Activated T-helper 17 cell treated with anti-CD3 and anti-CD28 coated beads, Interleukin-2, amount 50 U/mL, for 72 hours (primary cell): ENCODE measurements around the gene OSBPL9. TPM values are rescaled to one million over a fixed set of nuclear protein-coding genes. Genes with fewer than 3 reads are reported as not detected.

Experiments used
- ATAC-seq: fragments of 150-1000 bp; cut with Tn5 transposase; replicated peaks from 2 replicates; pipeline ENCODE4 v1.10.0; 2021; ENCODE audit warnings: mild to moderate bottlenecking, moderate library complexity
- H3K27ac Mint-ChIP-seq: one replicate; pipeline ENCODE4 v1.8.0; 2022; ENCODE audit warnings: mixed read lengths
- H3K27me3 Mint-ChIP-seq: one replicate; pipeline ENCODE4 v1.8.0; 2022; ENCODE audit warnings: mixed read lengths
- H3K36me3 Mint-ChIP-seq: one replicate; pipeline ENCODE4 v1.8.0; 2022; ENCODE audit warnings: low read depth, mild to moderate bottlenecking, mixed read lengths
- H3K4me1 Mint-ChIP-seq: one replicate; pipeline ENCODE4 v1.8.0; 2022; ENCODE audit warnings: mixed read lengths
- H3K4me3 Mint-ChIP-seq: one replicate; pipeline ENCODE4 v1.8.0; 2022; ENCODE audit warnings: mild to moderate bottlenecking, mixed read lengths
- H3K9me3 Mint-ChIP-seq: one replicate; pipeline ENCODE4 v1.8.0; 2022; ENCODE audit warnings: mixed read lengths
- total RNA-seq, 2 donors: library from RNA; stranded (reverse); gene quantifications; one replicate each; pipeline ENCODE4 v1.2.3, GENCODE V29; 2022

The OSBPL9 gene
- total RNA-seq, 2 donors from 2014 or later, result 42.9 to 47.6 TPM

- Mint-ChIP-seq H3K27ac (no peak overlapping the region), H3K27me3 (no peaks in the 10 kb centered on the region), H3K4me1 (no peaks in the 10 kb centered on the region), H3K9me3 (no peaks in the 10 kb centered on the region), H3K4me3 (no peak overlapping the region), H3K36me3 (no peaks in the 10 kb centered on the region)
- no peak for ATAC-seq
Observed at GRCh38 chr1:51708911-51709760, 92.2 kb downstream of the OSBPL9 start.

GRCh38 chr1:51709951-51710350 is 93.1 kb downstream of the OSBPL9 start:
- no peak overlapping the region for H3K4me3 Mint-ChIP-seq
- no peaks in the 10 kb centered on the region for H3K27me3 Mint-ChIP-seq
- H3K36me3 Mint-ChIP-seq, result no peaks in the 10 kb centered on the region
- no peaks in the 10 kb centered on the region for H3K4me1 Mint-ChIP-seq
- H3K27ac Mint-ChIP-seq, result no peak overlapping the region
- H3K9me3 Mint-ChIP-seq, result no peaks in the 10 kb centered on the region
- ATAC-seq, result no peak

- Mint-ChIP-seq H3K9me3 (no peaks in the 10 kb centered on the region), H3K36me3 (peaks cover 15% of the 10 kb centered on the region), H3K4me3 (no peak overlapping the region), H3K27ac (no peak overlapping the region), H3K4me1 (no peaks in the 10 kb centered on the region), H3K27me3 (no peaks in the 10 kb centered on the region)
- ATAC-seq, result no peak
Observed at GRCh38 chr1:51712590-51712989, 95.7 kb downstream of the OSBPL9 start.

GRCh38 chr1:51714374-51715019 is 97.6 kb downstream of the OSBPL9 start:
- H3K27me3 Mint-ChIP-seq, result no peaks in the 10 kb centered on the region
- no peaks in the 10 kb centered on the region for H3K9me3 Mint-ChIP-seq
- H3K27ac Mint-ChIP-seq, result no peak overlapping the region
- H3K36me3 Mint-ChIP-seq, result peaks cover 19% of the 10 kb centered on the region
- no peak overlapping the region for H3K4me3 Mint-ChIP-seq
- peaks cover 7% of the 10 kb centered on the region for H3K4me1 Mint-ChIP-seq
- peak; percentile 90 for ATAC-seq

DNA sequence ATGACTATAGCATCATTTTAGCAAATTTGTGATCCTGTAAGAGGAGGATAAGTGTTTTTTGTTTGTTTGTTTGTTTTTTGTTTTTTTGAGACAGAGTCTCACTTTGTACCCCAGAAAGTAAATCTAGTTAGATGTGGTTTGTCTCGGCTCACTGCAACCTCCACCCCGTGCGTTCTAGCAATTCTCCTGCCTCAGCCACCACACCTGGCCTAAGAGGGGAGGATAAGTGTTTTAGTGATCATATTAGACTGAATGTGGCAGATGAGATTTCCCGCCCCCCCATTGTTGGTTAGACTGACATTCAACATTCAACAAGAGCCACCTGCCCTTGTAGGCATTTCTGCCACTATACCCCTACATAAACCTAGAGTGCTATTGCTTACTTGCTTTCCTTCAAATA is 98.5 kb downstream of the OSBPL9 start:
- no peak for ATAC-seq
- Mint-ChIP-seq H3K27ac (no peak overlapping the region), H3K4me3 (no peak overlapping the region), H3K36me3 (peaks cover 25% of the 10 kb centered on the region), H3K4me1 (peaks cover 7% of the 10 kb centered on the region), H3K9me3 (no peaks in the 10 kb centered on the region), H3K27me3 (no peaks in the 10 kb centered on the region)

GRCh38 chr1:51716746-51717145 is 99.9 kb downstream of the OSBPL9 start:
- H3K4me3 Mint-ChIP-seq, result no peak overlapping the region
- no peak overlapping the region for H3K27ac Mint-ChIP-seq
- no peaks in the 10 kb centered on the region for H3K9me3 Mint-ChIP-seq
- peaks cover 28% of the 10 kb centered on the region for H3K36me3 Mint-ChIP-seq
- H3K4me1 Mint-ChIP-seq, result peaks cover 7% of the 10 kb centered on the region
- H3K27me3 Mint-ChIP-seq, result no peaks in the 10 kb centered on the region
- no peak for ATAC-seq

DNA sequence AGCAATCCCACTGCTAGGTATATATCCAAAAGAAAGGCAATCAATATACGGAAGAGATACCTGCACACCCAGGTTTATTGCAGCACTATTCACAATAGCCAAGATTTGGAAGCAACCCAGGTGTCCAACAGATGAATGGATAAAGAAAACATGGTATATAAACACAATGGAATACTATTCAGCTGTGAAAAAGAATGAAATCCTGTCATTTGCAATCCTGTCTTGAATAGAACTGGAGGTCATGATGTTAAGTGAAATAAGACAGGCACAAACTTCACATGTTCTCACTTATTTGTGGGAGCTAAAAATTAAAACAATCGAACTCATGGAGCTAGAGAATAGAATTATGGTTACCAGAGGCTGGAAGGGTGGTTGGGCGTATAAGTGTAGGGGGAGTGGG is 101.0 kb downstream of the OSBPL9 start:
- ATAC-seq, result no peak
- Mint-ChIP-seq H3K9me3 (no peaks in the 10 kb centered on the region), H3K27ac (no peak overlapping the region), H3K4me1 (peaks cover 7% of the 10 kb centered on the region), H3K27me3 (no peaks in the 10 kb centered on the region), H3K4me3 (no peak overlapping the region), H3K36me3 (peaks cover 28% of the 10 kb centered on the region)

DNA sequence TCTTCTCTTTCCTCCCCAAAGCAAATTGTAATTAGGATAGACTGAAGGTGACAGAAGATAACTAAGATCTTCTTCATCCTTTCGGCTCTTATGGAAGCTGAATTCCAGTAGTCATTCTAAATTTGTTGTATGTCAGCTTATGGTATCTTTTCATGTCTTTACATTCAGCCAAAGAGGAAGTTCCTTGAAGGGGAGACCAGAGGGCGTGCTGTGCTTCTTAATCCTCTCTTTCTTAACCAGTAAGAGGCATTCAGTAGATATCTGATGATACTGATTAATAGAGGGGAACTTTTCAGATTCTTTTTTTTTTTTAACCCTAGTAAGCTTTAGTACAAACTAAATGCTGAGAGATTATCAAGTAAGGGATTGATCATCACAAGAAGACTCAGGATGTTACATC is 102.3 kb downstream of the OSBPL9 start:
- H3K27me3 Mint-ChIP-seq, result no peaks in the 10 kb centered on the region
- peaks cover 7% of the 10 kb centered on the region for H3K4me1 Mint-ChIP-seq
- ATAC-seq, result no peak
- no peak overlapping the region for H3K27ac Mint-ChIP-seq
- no peak overlapping the region for H3K4me3 Mint-ChIP-seq
- no peaks in the 10 kb centered on the region for H3K9me3 Mint-ChIP-seq
- H3K36me3 Mint-ChIP-seq, result peaks cover 28% of the 10 kb centered on the region

DNA sequence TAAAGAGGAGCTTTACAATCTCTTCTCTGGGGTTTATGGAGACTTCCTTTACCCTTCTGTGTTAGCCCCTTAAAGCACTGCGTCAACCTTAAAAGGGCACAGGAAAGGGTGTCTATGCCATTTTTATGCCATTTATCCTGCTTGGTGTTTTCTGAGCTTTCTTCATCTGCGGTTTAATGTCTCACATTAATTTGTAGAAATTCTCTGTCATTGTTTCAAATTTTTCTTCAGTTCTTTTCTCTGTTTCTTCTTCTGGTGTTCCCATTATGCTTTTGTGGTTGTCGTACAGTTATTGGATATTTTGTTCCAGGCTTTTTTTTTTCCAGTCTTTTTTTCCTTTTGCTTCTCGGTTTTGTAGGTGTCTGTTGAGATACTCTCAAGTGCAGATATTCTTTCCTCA is 107.9 kb downstream of the OSBPL9 start:
- Mint-ChIP-seq H3K27me3 (no peaks in the 10 kb centered on the region), H3K4me3 (no peak overlapping the region), H3K36me3 (peaks cover 8% of the 10 kb centered on the region), H3K4me1 (peaks cover 13% of the 10 kb centered on the region), H3K27ac (no peak overlapping the region), H3K9me3 (no peaks in the 10 kb centered on the region)
- no peak for ATAC-seq

- no peaks in the 10 kb centered on the region for H3K36me3 Mint-ChIP-seq
- no peak overlapping the region for H3K27ac Mint-ChIP-seq
- H3K4me1 Mint-ChIP-seq, result peaks cover 18% of the 10 kb centered on the region
- H3K9me3 Mint-ChIP-seq, result no peaks in the 10 kb centered on the region
- H3K27me3 Mint-ChIP-seq, result no peaks in the 10 kb centered on the region
- H3K4me3 Mint-ChIP-seq, result no peak overlapping the region
- no peak for ATAC-seq
Observed at GRCh38 chr1:51726051-51726450, 109.2 kb downstream of the OSBPL9 start.

DNA sequence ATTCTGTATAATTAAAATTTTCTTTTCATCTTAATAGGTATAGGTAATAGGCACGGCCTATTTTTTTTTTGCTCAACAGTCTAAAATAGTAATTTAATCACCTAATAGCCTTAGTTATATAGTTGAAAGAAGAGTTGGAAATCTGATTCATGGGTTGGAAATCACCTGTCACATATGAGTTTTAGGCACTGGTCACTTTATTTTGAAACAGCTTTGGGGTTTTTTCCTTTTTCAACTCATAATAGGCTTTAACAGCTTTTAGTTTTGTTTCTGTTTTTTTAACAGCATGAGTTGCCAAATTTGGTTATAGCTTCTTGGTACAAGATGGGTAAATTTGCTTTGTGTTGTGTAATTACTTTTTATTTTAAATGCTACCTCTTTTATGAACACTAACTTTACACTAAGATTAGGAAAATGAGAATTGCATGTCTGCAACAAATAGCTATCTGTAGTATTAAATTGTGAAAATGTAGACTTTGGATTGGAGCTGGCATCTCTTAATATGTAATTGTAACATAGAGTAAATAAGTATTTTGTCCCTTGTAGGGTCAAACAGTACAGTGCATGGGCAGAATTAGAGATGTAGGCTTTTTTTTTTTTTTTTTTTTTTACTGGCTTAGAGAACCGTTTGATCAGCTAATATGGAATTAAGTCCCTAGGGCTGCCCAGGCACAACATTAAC is 109.8 kb downstream of the OSBPL9 start:
- Mint-ChIP-seq H3K27me3 (no peaks in the 10 kb centered on the region), H3K4me3 (no peak overlapping the region), H3K27ac (no peak overlapping the region), H3K4me1 (peaks cover 18% of the 10 kb centered on the region), H3K36me3 (no peaks in the 10 kb centered on the region), H3K9me3 (no peaks in the 10 kb centered on the region)
- no peak for ATAC-seq

- H3K36me3 Mint-ChIP-seq, result no peaks in the 10 kb centered on the region
Observed at GRCh38 chr1:51727366-51727765, 110.5 kb downstream of the OSBPL9 start.

DNA sequence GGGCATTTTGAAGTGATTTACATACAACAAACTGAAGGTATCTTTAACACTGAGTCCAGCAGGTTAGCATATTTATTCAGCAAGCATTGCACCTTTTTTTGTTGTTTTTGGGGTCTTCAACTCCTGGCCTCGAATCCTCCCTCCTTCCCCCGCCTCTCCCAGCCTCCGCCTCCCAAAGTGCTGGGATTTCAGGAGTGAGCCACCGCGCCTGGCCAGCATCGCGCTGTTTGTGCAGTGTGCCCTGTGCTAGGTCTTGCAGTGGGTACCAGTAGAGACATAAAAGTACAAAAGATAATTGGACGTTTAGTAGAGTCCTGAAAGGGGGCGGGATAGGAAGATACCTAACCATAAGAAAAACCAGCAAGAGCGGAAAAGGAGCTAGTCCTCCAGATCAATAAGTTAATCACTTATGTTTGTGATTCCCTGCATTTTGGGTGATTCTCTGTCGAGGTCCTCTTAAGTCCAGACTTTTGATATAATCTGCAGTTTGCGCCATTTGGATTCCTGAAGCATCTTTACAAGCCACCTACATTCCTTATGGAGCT is 111.8 kb downstream of the OSBPL9 start:
- ATAC-seq, result no peak
- H3K36me3 Mint-ChIP-seq, result no peaks in the 10 kb centered on the region
- H3K27ac Mint-ChIP-seq, result peak overlapping the region; percentile 89
- no peaks in the 10 kb centered on the region for H3K27me3 Mint-ChIP-seq
- peak overlapping the region; percentile 92 for H3K4me3 Mint-ChIP-seq
- H3K9me3 Mint-ChIP-seq, result no peaks in the 10 kb centered on the region
- peaks cover 21% of the 10 kb centered on the region for H3K4me1 Mint-ChIP-seq

More at GRCh38 chr1:51727366-51727765, 110.5 kb downstream of the OSBPL9 start:
- no peak for ATAC-seq
- Mint-ChIP-seq H3K27me3 (no peaks in the 10 kb centered on the region), H3K9me3 (no peaks in the 10 kb centered on the region), H3K27ac (no peak overlapping the region), H3K4me1 (peaks cover 18% of the 10 kb centered on the region), H3K4me3 (peak overlapping the region; percentile 92)

DNA sequence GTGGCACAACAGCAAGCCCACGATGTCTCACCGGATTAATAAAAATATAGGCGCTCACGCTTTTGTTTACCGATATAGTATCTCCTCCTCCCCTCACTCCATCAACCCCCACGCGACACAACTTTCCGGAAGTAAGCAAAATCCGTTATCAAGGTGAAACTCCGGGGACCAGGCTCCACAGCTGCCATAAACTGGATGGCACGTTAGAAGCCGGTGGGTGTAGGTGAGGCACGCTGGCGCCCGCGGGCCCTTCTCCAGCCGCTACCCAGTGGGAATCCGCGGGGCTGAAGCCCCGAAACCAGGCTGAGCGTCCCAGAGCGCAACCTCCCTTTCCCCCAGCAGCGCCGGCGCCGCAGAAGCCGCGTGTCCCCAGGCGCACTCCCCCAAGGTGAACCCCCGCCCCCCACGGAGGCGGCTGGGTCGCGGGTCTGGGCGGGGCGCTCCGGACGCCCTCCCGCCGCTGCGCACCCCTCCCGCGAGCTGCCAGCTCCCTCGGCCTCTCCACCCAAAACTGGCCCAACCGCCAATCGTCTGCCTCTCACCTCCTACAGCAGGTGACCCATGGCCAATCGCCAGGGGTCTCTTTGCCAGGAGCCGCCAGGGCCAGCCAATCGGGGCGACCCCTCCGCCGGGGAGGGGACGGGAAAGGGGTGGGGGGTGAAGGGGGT is 112.4 kb downstream of the OSBPL9 start:
- peak overlapping the region; percentile 89 for H3K27ac Mint-ChIP-seq
- no peaks in the 10 kb centered on the region for H3K36me3 Mint-ChIP-seq
- H3K4me3 Mint-ChIP-seq, result peak overlapping the region; percentile 92
- H3K27me3 Mint-ChIP-seq, result no peaks in the 10 kb centered on the region
- no peaks in the 10 kb centered on the region for H3K9me3 Mint-ChIP-seq
- H3K4me1 Mint-ChIP-seq, result peaks cover 21% of the 10 kb centered on the region
- ATAC-seq, result peak; percentile 97
